ENCODE measurements around the gene AQP12B.

AQP12B gene

GRCh38 chr2:240646900-240647502, 35.7 kb downstream of the AQP12B start:
- H3K4me1 Mint-ChIP-seq (ENCODE audit: low read depth) = peaks cover 31% of the 10 kb centered on the region
- H3K36me3 Mint-ChIP-seq (ENCODE audit: low read depth) = no peaks in the 10 kb centered on the region
- peaks cover 59% of the 10 kb centered on the region for H3K27me3 Mint-ChIP-seq
- intact Hi-C loops (cut with micrococcal nuclease) = no loop called here
- H3K27ac Mint-ChIP-seq = no peak overlapping the region
- peaks cover 10% of the 10 kb centered on the region for H3K9me3 Mint-ChIP-seq
- H3K4me3 Mint-ChIP-seq = no peak overlapping the region

GRCh38 chr2:240646176-240646899, 36.3 kb downstream of the AQP12B start:
- Mint-ChIP-seq H3K4me1 (ENCODE audit: low read depth) (peaks cover 28% of the 10 kb centered on the region), H3K27ac (peak overlapping the region; percentile 8), H3K27me3 (peaks cover 55% of the 10 kb centered on the region), H3K4me3 (peak overlapping the region; percentile 1), H3K36me3 (ENCODE audit: low read depth) (no peaks in the 10 kb centered on the region), H3K9me3 (peaks cover 4% of the 10 kb centered on the region)
- intact Hi-C loops (cut with micrococcal nuclease) = no loop called here

- Mint-ChIP-seq H3K4me3 (no peak overlapping the region), H3K9me3 (no peaks in the 10 kb centered on the region), H3K27me3 (peaks cover 53% of the 10 kb centered on the region), H3K36me3 (ENCODE audit: low read depth) (no peaks in the 10 kb centered on the region), H3K4me1 (ENCODE audit: low read depth) (peaks cover 32% of the 10 kb centered on the region), H3K27ac (no peak overlapping the region)
- intact Hi-C loops (cut with micrococcal nuclease) = no loop called here
These were observed 36.9 kb downstream of the AQP12B start for GRCh38 chr2:240645801-240646175.

- Mint-ChIP-seq H3K9me3 (no peaks in the 10 kb centered on the region), H3K27ac (no peak overlapping the region), H3K27me3 (peaks cover 50% of the 10 kb centered on the region), H3K4me1 (ENCODE audit: low read depth) (peaks cover 32% of the 10 kb centered on the region), H3K4me3 (no peak overlapping the region), H3K36me3 (ENCODE audit: low read depth) (no peaks in the 10 kb centered on the region)
- intact Hi-C loops (cut with micrococcal nuclease) = no loop called here
These were observed 37.3 kb downstream of the AQP12B start for GRCh38 chr2:240645346-240645745.

GRCh38 chr2:240644859-240645301, 37.8 kb downstream of the AQP12B start:
- H3K9me3 Mint-ChIP-seq = no peaks in the 10 kb centered on the region
- H3K27ac Mint-ChIP-seq = no peak overlapping the region
- no peak overlapping the region for H3K4me3 Mint-ChIP-seq
- H3K36me3 Mint-ChIP-seq (ENCODE audit: low read depth) = no peaks in the 10 kb centered on the region
- H3K4me1 Mint-ChIP-seq (ENCODE audit: low read depth) = peaks cover 32% of the 10 kb centered on the region
- intact Hi-C loops (cut with micrococcal nuclease) = no loop called here
- peaks cover 47% of the 10 kb centered on the region for H3K27me3 Mint-ChIP-seq

GRCh38 chr2:240644171-240644651, 38.5 kb downstream of the AQP12B start:
- no peaks in the 10 kb centered on the region for H3K9me3 Mint-ChIP-seq
- H3K27ac Mint-ChIP-seq = no peak overlapping the region
- H3K27me3 Mint-ChIP-seq = peaks cover 42% of the 10 kb centered on the region
- no peak overlapping the region for H3K4me3 Mint-ChIP-seq
- no peaks in the 10 kb centered on the region for H3K36me3 Mint-ChIP-seq (ENCODE audit: low read depth)
- H3K4me1 Mint-ChIP-seq (ENCODE audit: low read depth) = peaks cover 27% of the 10 kb centered on the region
- intact Hi-C loops (cut with micrococcal nuclease) = no loop called here

- Mint-ChIP-seq H3K36me3 (ENCODE audit: low read depth) (no peaks in the 10 kb centered on the region), H3K9me3 (no peaks in the 10 kb centered on the region), H3K4me3 (no peak overlapping the region), H3K27me3 (peaks cover 38% of the 10 kb centered on the region), H3K27ac (no peak overlapping the region), H3K4me1 (ENCODE audit: low read depth) (peaks cover 26% of the 10 kb centered on the region)
- intact Hi-C loops (cut with micrococcal nuclease) = no loop called here
These were observed 38.9 kb downstream of the AQP12B start for GRCh38 chr2:240643811-240644150.

- no peaks in the 10 kb centered on the region for H3K36me3 Mint-ChIP-seq (ENCODE audit: low read depth)
- H3K4me3 Mint-ChIP-seq = no peak overlapping the region
- intact Hi-C loops (cut with micrococcal nuclease) = no loop called here
- no peak overlapping the region for H3K27ac Mint-ChIP-seq
- peaks cover 33% of the 10 kb centered on the region for H3K27me3 Mint-ChIP-seq
- no peaks in the 10 kb centered on the region for H3K9me3 Mint-ChIP-seq
- peaks cover 26% of the 10 kb centered on the region for H3K4me1 Mint-ChIP-seq (ENCODE audit: low read depth)
These were observed 39.4 kb downstream of the AQP12B start for GRCh38 chr2:240643093-240643810.

- H3K9me3 Mint-ChIP-seq = no peaks in the 10 kb centered on the region
- H3K4me1 Mint-ChIP-seq (ENCODE audit: low read depth) = peaks cover 23% of the 10 kb centered on the region
- intact Hi-C loops (cut with micrococcal nuclease) = no loop called here
- H3K36me3 Mint-ChIP-seq (ENCODE audit: low read depth) = no peaks in the 10 kb centered on the region
- no peak overlapping the region for H3K27ac Mint-ChIP-seq
- H3K4me3 Mint-ChIP-seq = no peak overlapping the region
- peaks cover 32% of the 10 kb centered on the region for H3K27me3 Mint-ChIP-seq
These were observed 39.9 kb downstream of the AQP12B start for GRCh38 chr2:240642806-240643092.

GRCh38 chr2:240642061-240642805, 40.5 kb downstream of the AQP12B start:
- no peaks in the 10 kb centered on the region for H3K36me3 Mint-ChIP-seq (ENCODE audit: low read depth)
- peaks cover 29% of the 10 kb centered on the region for H3K27me3 Mint-ChIP-seq
- peaks cover 19% of the 10 kb centered on the region for H3K4me1 Mint-ChIP-seq (ENCODE audit: low read depth)
- H3K9me3 Mint-ChIP-seq = no peaks in the 10 kb centered on the region
- intact Hi-C loops (cut with micrococcal nuclease) = no loop called here
- no peak overlapping the region for H3K27ac Mint-ChIP-seq
- H3K4me3 Mint-ChIP-seq = no peak overlapping the region

GRCh38 chr2:240640939-240641338, 41.7 kb downstream of the AQP12B start:
- Mint-ChIP-seq H3K36me3 (ENCODE audit: low read depth) (no peaks in the 10 kb centered on the region), H3K27me3 (peaks cover 27% of the 10 kb centered on the region), H3K4me3 (no peak overlapping the region), H3K9me3 (no peaks in the 10 kb centered on the region), H3K4me1 (ENCODE audit: low read depth) (peaks cover 13% of the 10 kb centered on the region), H3K27ac (no peak overlapping the region)
- intact Hi-C loops (cut with micrococcal nuclease) = no loop called here

- Mint-ChIP-seq H3K9me3 (no peaks in the 10 kb centered on the region), H3K4me1 (ENCODE audit: low read depth) (peaks cover 24% of the 10 kb centered on the region), H3K4me3 (no peak overlapping the region), H3K36me3 (ENCODE audit: low read depth) (peaks cover 12% of the 10 kb centered on the region), H3K27me3 (peaks cover 23% of the 10 kb centered on the region), H3K27ac (no peak overlapping the region)
- intact Hi-C loops (cut with micrococcal nuclease) = loop anchor here (5.0 kb wide), 1 partner anchor 37 kb away; no protein-coding TSS in a partner anchor
These were observed 43.1 kb downstream of the AQP12B start for GRCh38 chr2:240639566-240639965.

- H3K27me3 Mint-ChIP-seq = peaks cover 15% of the 10 kb centered on the region
- no peak overlapping the region for H3K27ac Mint-ChIP-seq
- H3K4me3 Mint-ChIP-seq = no peak overlapping the region
- intact Hi-C loops (cut with micrococcal nuclease) = loop anchor here (5.0 kb wide), 1 partner anchor 36 kb away; no protein-coding TSS in a partner anchor
- peaks cover 32% of the 10 kb centered on the region for H3K4me1 Mint-ChIP-seq (ENCODE audit: low read depth)
- peaks cover 6% of the 10 kb centered on the region for H3K9me3 Mint-ChIP-seq
- H3K36me3 Mint-ChIP-seq (ENCODE audit: low read depth) = peaks cover 22% of the 10 kb centered on the region
These were observed 44.0 kb downstream of the AQP12B start for GRCh38 chr2:240638512-240639160.

Measured in dendritic cell treated with granulocyte-macrophage colony-stimulating factor and Interleukin-4, amounts not matched to agents 40 ng/mL and 50 ng/mL, for 4 days (primary cell).